Gastroesophageal sphincter (tissue), 4 donors: ENCODE data around the gene KCTD16. TPM values are rescaled to one million over a fixed set of nuclear protein-coding genes. Genes with fewer than 3 reads are reported as not detected.

Source experiments
- ATAC-seq: fragments of 150-250 bp; one replicate; pipeline ENCODE4 v1.9.1; 2016; ENCODE audit warnings: mild to moderate bottlenecking, moderate library complexity
- H3K27ac ChIP-seq, 4 donors: fragments of 200-600 bp; sonication (generic) in 3 of 4; 1 replicate in 3 of 4; 2 replicates in 1 of 4; pipeline ENCODE4 v1.5.1; 2016 to 2019
- H3K27me3 ChIP-seq: fragments of 200-600 bp; sonication (generic); one replicate; pipeline ENCODE4 v1.5.1; 2019
- H3K36me3 ChIP-seq, 2 donors: fragments of 200-600 bp; sonication (generic); one replicate each; pipeline ENCODE4 v1.5.1; 2019; ENCODE audit warnings: control low read depth in 1 of 2
- H3K4me1 ChIP-seq, 3 donors: fragments of 200-600 bp; sonication (generic); 1 replicate in 2 of 3; 2 replicates in 1 of 3; pipeline ENCODE4 v1.5.1; 2016 to 2019; ENCODE audit warnings: control low read depth in 2 of 3
- H3K4me3 ChIP-seq, 2 donors: fragments of 200-600 bp; sonication (generic); one replicate each; pipeline ENCODE4 v1.5.1; 2019; ENCODE audit warnings: mild to moderate bottlenecking in 1 of 2, moderate library complexity in 1 of 2
- H3K9me3 ChIP-seq, 3 donors: fragments of 200-600 bp; sonication (generic); one replicate each; pipeline ENCODE4 v1.5.1; 2017 to 2019; ENCODE audit warnings: control low read depth in 2 of 3
- EP300 ChIP-seq: sonication (generic); formaldehyde crosslinking; IDR thresholded peaks from one replicate; pipeline ENCODE4 v1.6.1; 2017; ENCODE audit warnings: antibody characterized with exemption, mild to moderate bottlenecking
- POLR2A ChIP-seq, 2 donors: fragments of 450-650 bp; IDR thresholded peaks; one replicate each; pipeline ENCODE4 v1.6.1; 2017; ENCODE audit warnings: antibody characterized with exemption in 2 of 2, mild to moderate bottlenecking in 2 of 2, moderate library complexity in 1 of 2
- POLR2AphosphoS5 ChIP-seq: sonication (generic); formaldehyde crosslinking; IDR thresholded peaks from one replicate; pipeline ENCODE4 v1.6.1; 2017; ENCODE audit warnings: antibody characterized with exemption
- WGBS, 2 donors: methylation state at CpG; one replicate each; pipeline ENCODE4 v1.1.5; 2018; ENCODE audit warnings: low coverage in 1 of 2; 5-methylcytosine and 5-hydroxymethylcytosine counted together
- total RNA-seq, 4 donors: library from RNA; depleted of rRNA; stranded (reverse); fragments of >200 nt; gene quantifications; one replicate each; pipeline ENCODE4 v1.1.0, GENCODE V29; 2016
- TF ChIP-seq, protein P1 (sequence below), 4 experiments: fragments of 200-600 bp in 2 of 4; fragments of 450-650 bp in 2 of 4; sonication (generic) in 1 of 4; IDR thresholded peaks; one replicate each; pipeline ENCODE4 v1.5.1; 2017 to 2019; ENCODE audit warnings: antibody characterized with exemption in 4 of 4, mild to moderate bottlenecking in 2 of 4, moderate library complexity in 2 of 4

The KCTD16 gene
- total RNA-seq, 4 donors from 2014 or later = 0.05 to 0.13 (median 0.12) TPM; not detected in 1

DNA sequence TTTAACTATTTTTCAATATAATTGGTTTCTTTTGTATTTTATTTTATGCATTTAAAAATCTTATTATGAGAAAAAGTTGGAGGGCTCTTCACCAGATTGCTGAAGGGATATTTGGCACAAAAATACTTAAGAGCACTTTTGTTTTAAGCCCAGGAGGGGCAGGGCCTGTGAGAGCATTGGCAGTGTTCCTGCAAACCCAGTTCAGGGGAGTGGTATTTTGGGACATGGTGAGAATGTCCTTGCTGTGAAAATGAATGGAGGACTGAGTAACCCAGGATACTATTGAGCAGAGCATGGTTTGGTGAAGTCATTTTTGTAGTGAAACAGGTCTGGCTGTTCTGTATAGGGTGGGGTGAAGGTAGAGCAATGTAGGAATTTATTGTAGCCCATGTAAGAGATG lies 121.4 kb downstream of the KCTD16 start:
- Histone ChIP-seq H3K4me3 (no peak overlapping the region), H3K36me3 (no peaks in the 10 kb centered on the region), H3K27ac (no peak overlapping the region), H3K9me3 (no peaks in the 10 kb centered on the region), H3K27me3 (no peaks in the 10 kb centered on the region), H3K4me1 (no peaks in the 10 kb centered on the region)
- ATAC-seq = no peak
- TF ChIP-seq EP300 (no peak), POLR2AphosphoS5 (no peak), POLR2A (IDR thresholded peaks at IDR 0.05) (no peak)
- TF ChIP-seq, protein P1, sequence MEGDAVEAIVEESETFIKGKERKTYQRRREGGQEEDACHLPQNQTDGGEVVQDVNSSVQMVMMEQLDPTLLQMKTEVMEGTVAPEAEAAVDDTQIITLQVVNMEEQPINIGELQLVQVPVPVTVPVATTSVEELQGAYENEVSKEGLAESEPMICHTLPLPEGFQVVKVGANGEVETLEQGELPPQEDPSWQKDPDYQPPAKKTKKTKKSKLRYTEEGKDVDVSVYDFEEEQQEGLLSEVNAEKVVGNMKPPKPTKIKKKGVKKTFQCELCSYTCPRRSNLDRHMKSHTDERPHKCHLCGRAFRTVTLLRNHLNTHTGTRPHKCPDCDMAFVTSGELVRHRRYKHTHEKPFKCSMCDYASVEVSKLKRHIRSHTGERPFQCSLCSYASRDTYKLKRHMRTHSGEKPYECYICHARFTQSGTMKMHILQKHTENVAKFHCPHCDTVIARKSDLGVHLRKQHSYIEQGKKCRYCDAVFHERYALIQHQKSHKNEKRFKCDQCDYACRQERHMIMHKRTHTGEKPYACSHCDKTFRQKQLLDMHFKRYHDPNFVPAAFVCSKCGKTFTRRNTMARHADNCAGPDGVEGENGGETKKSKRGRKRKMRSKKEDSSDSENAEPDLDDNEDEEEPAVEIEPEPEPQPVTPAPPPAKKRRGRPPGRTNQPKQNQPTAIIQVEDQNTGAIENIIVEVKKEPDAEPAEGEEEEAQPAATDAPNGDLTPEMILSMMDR (IDR thresholded peaks at IDR 0.05) = no peak

DNA sequence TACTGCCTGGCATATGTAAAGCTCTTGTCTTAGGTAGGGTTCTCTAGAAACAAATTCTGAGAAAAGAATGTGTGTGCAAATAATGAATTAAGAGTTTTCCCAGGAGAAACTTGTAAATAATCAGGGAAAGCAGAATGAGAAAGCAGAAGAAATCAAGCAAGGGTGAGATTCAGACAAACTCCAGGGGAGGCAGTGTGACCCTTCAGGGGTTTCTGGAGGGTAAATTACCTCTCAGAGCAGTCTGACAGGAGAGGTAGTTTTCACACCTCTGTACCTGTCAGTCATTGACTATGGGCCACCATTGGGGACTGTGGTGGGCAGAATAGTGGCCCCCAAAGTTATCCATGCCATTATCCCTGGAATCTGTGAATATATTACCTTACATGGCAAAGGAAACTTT lies 124.6 kb downstream of the KCTD16 start:
- no peaks in the 10 kb centered on the region for H3K4me1 ChIP-seq
- TF ChIP-seq POLR2A (IDR thresholded peaks at IDR 0.05) = no peak
- TF ChIP-seq, protein P1 (IDR thresholded peaks at IDR 0.05) = no peak
- TF ChIP-seq POLR2AphosphoS5 = no peak
- no peak for TF ChIP-seq EP300
- no peaks in the 10 kb centered on the region for H3K27me3 ChIP-seq
- no peak overlapping the region for H3K4me3 ChIP-seq
- ATAC-seq = no peak
- no peaks in the 10 kb centered on the region for H3K36me3 ChIP-seq
- no peaks in the 10 kb centered on the region for H3K9me3 ChIP-seq
- no peak overlapping the region for H3K27ac ChIP-seq

DNA sequence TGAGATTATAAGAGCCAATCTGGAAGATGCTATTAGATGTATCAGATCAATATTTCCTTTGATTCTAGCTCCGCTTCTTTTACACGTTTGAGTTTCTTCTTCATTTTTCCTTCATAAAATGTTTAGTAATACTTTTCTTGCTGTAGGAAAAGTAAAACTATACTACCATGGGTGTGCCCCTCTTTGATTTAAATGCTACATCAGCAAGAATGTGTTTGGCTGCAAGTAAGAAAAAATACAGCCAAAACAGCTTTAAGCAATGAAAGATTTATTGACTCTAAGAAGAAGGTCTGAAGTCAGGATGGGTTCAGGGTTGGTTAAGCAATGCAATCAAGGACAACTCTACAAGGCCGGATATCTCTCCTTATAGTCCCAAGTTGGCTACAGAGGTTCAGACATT lies 126.4 kb downstream of the KCTD16 start:
- Histone ChIP-seq H3K36me3 (no peaks in the 10 kb centered on the region), H3K27ac (no peak overlapping the region), H3K9me3 (no peaks in the 10 kb centered on the region), H3K4me3 (no peak overlapping the region), H3K27me3 (no peaks in the 10 kb centered on the region), H3K4me1 (no peaks in the 10 kb centered on the region)
- ATAC-seq = no peak
- 82 to 92% methylated on average over 2 to 3 of the region's 3 CpGs for WGBS, 2 donors
- TF ChIP-seq POLR2A (IDR thresholded peaks at IDR 0.05) (no peak), EP300 (no peak), POLR2AphosphoS5 (no peak)
- TF ChIP-seq, protein P1 (IDR thresholded peaks at IDR 0.05) = no peak

DNA sequence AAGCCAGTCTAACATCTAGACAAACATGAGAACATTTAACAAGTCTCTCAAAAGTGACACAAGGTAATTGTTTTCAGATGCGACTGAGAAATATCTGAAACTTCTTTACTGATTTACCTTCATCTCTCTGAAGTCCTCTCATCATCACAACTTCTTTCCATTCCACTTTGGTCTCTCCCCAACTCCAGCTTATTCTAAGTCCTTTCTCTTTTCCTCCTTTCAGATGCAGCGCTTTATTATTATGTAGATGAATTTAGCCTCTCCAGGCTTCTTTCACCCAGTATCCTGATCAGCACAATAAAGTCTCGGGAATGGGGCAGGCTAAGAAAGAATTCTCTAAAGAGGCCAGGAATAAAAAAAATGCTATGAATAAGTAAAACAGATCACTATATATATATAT lies 128.0 kb downstream of the KCTD16 start:
- Histone ChIP-seq H3K27ac (no peak overlapping the region), H3K27me3 (no peaks in the 10 kb centered on the region), H3K4me3 (no peak overlapping the region), H3K4me1 (no peaks in the 10 kb centered on the region), H3K36me3 (no peaks in the 10 kb centered on the region), H3K9me3 (no peaks in the 10 kb centered on the region)
- TF ChIP-seq POLR2AphosphoS5 (no peak), POLR2A (IDR thresholded peaks at IDR 0.05) (no peak), EP300 (no peak)
- TF ChIP-seq, protein P1 (IDR thresholded peaks at IDR 0.05) = no peak
- ATAC-seq = no peak
- 63 to 100% methylated on average over 1 to 2 of the region's 3 CpGs for WGBS, 2 donors

DNA sequence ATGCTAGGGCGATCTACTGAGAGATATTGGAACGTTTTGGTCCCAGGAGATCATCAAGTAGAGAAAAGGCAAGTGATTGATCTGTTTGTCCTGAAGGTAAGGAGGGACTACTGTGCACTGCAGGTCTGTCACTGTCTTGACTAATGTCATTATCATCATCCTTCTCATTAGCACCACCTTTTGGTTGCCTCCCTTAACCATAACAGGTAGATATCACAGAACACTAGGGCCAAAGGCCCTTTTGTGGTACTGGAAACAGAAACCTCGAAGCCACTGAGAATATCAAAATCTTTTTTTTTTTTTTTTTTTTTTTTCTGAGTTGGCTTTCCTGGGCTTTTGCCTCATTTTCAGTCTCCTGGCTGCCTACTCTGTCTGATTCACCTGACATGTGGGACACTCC lies 134.0 kb downstream of the KCTD16 start:
- Histone ChIP-seq H3K4me3 (no peak overlapping the region), H3K36me3 (no peaks in the 10 kb centered on the region), H3K4me1 (peaks cover 0 to 3% (median 0%) of the 10 kb centered on the region in 3 donors), H3K27ac (no peak overlapping the region), H3K9me3 (no peaks in the 10 kb centered on the region), H3K27me3 (no peaks in the 10 kb centered on the region)
- TF ChIP-seq POLR2AphosphoS5 (no peak), EP300 (no peak), POLR2A (IDR thresholded peaks at IDR 0.05) (no peak)
- TF ChIP-seq, protein P1 (IDR thresholded peaks at IDR 0.05) = no peak
- no peak for ATAC-seq
- WGBS, 2 donors = 71 to 72% methylated on average over 3 of the region's 3 CpGs
